H1 (cell line): ENCODE results near the gene FUT4. TPM values are rescaled to one million over a fixed set of nuclear protein-coding genes. Genes with fewer than 3 reads are reported as not detected.

Experiments
- CTCF ChIA-PET: fragments of 300-600 bp; sonication (Branson Sonifier 250); formaldehyde crosslinking; loops from one replicate; lab custom pipeline; 2021; ENCODE audit not compliant: partially characterized antibody; lab: Charles Lee
- POLR2A ChIA-PET: fragments of 300-600 bp; sonication (Branson Sonifier 250); formaldehyde crosslinking; loops from one replicate; lab custom pipeline; 2021; ENCODE audit warnings: inconsistent platforms; ENCODE audit not compliant: partially characterized antibody; lab: Charles Lee
- DNase-seq, 2 experiments: peaks; one replicate each; pipeline versions ENCODE4 v3.0.0 to v3.0.0-alpha.2; 2010 to 2022; ENCODE audit warnings: low spot score in 2 of 2, low read depth in 1 of 2, mixed read lengths in 1 of 2
- FAIRE-seq: peaks from 2 replicates; lab custom pipeline; 2011; peaks lifted over from hg19 to GRCh38; lab: Jason Lieb, UNC
- H2AFZ ChIP-seq: 2 replicates; pipeline ENCODE4 v1.8.1; 2012; ENCODE audit warnings: low read length, inconsistent platforms
- H2AK5ac ChIP-seq: 2 replicates; pipeline ENCODE4 v1.6.1; 2013; ENCODE audit warnings: low read depth, low read length
- H2BK120ac ChIP-seq: replicated peaks from 2 replicates; pipeline ENCODE3; 2013; ENCODE audit warnings: low read depth, low read length, inconsistent platforms
- H2BK12ac ChIP-seq: 2 replicates; pipeline ENCODE4 v1.6.1; 2013; ENCODE audit warnings: low read depth, low read length
- H2BK15ac ChIP-seq: 2 replicates; pipeline ENCODE4 v1.6.1; 2013; ENCODE audit warnings: low read length
- H2BK20ac ChIP-seq: 2 replicates; pipeline ENCODE4 v1.6.1; 2013; ENCODE audit warnings: low read length
- H2BK5ac ChIP-seq: 2 replicates; pipeline ENCODE4 v1.6.1; 2013; ENCODE audit warnings: low read depth, low read length
- H3K14ac ChIP-seq: 2 replicates; pipeline ENCODE4 v1.6.1; 2013; ENCODE audit warnings: inconsistent platforms; ENCODE audit not compliant: insufficient read length
- H3K18ac ChIP-seq: 2 replicates; pipeline ENCODE4 v1.6.1; 2013; ENCODE audit warnings: low read length; ENCODE audit errors: extremely low read depth
- H3K23ac ChIP-seq: 2 replicates; pipeline ENCODE4 v1.6.1; 2013; ENCODE audit warnings: inconsistent platforms; ENCODE audit not compliant: insufficient read length
- H3K23me2 ChIP-seq: 2 replicates; pipeline ENCODE4 v1.6.1; 2013; ENCODE audit warnings: low read depth, low read length
- H3K27ac ChIP-seq: 2 replicates; pipeline ENCODE4 v1.6.1; 2011; ENCODE audit warnings: low read depth, low read length, inconsistent platforms
- H3K27me3 ChIP-seq, 4 experiments: replicated peaks in 1 of 4; 1 replicate in 1 of 4; 2 replicates in 3 of 4; pipeline versions ENCODE4 v1.6.1 to v1.8.1; 2011 to 2013; ENCODE audit warnings: low read length in 3 of 4, mild to moderate bottlenecking in 3 of 4, inconsistent platforms in 2 of 4, mixed read lengths in 2 of 4, moderate library complexity in 1 of 4; ENCODE audit not compliant: control insufficient read depth in 3 of 4, insufficient read depth in 3 of 4; ENCODE audit errors: extremely low read depth in 1 of 4
- H3K36me3 ChIP-seq, 4 experiments: 2 replicates each; pipeline versions ENCODE4 v1.6.1 to v1.8.1; 2011 to 2013; ENCODE audit warnings: mild to moderate bottlenecking in 4 of 4, low read length in 3 of 4, moderate library complexity in 2 of 4, control low read depth in 1 of 4, inconsistent platforms in 1 of 4; ENCODE audit not compliant: insufficient read depth in 4 of 4, control insufficient read depth in 2 of 4
- H3K4ac ChIP-seq: replicated peaks from 2 replicates; pipeline ENCODE3; 2013; ENCODE audit warnings: low read length, low read depth, mixed read lengths, inconsistent platforms; ENCODE audit not compliant: insufficient read length
- H3K4me1 ChIP-seq, 4 experiments: replicated peaks in 1 of 4; 1 replicate in 1 of 4; 2 replicates in 3 of 4; pipeline versions ENCODE4 v1.6.1 to v1.8.1; 2011 to 2013; ENCODE audit warnings: low read length in 3 of 4, inconsistent platforms in 2 of 4, mixed read lengths in 1 of 4; ENCODE audit not compliant: insufficient read depth in 4 of 4, control insufficient read depth in 3 of 4
- H3K4me2 ChIP-seq, 2 experiments: 2 replicates each; pipeline versions ENCODE4 v1.6.1 to v1.8.1; 2011 to 2013; ENCODE audit warnings: low read depth in 2 of 2, low read length in 2 of 2, control low read depth in 1 of 2, inconsistent platforms in 1 of 2, mild to moderate bottlenecking in 1 of 2; ENCODE audit not compliant: insufficient read depth in 1 of 2
- H3K4me3 ChIP-seq, 4 experiments: fragments of 200-600, 300-600 bp in 1 of 4; sonication (generic), shearing (Covaris generic), sonication (Bioruptor Twin) in 1 of 4; 2 replicates each; pipeline versions ENCODE4 v1.5.1 to v1.8.1; 2011 to 2016; ENCODE audit warnings: low read length in 4 of 4, low read depth in 3 of 4, control low read depth in 2 of 4, inconsistent platforms in 2 of 4, mild to moderate bottlenecking in 2 of 4, mixed read lengths in 1 of 4, moderate library complexity in 1 of 4; ENCODE audit not compliant: insufficient read depth in 2 of 4; ENCODE audit errors: extremely low read depth in 1 of 4
- H3K56ac ChIP-seq: replicated peaks from 2 replicates; pipeline ENCODE3; 2013; ENCODE audit warnings: low read depth, mild to moderate bottlenecking, mixed read lengths, low read length, inconsistent platforms; ENCODE audit not compliant: insufficient read length
- H3K79me1 ChIP-seq: 2 replicates; pipeline ENCODE4 v1.6.1; 2013; ENCODE audit warnings: low read depth, low read length, control low read depth
- H3K79me2 ChIP-seq, 2 experiments: 2 replicates each; pipeline versions ENCODE4 v1.6.1 to v1.8.1; 2012 to 2013; ENCODE audit warnings: low read length in 2 of 2, mild to moderate bottlenecking in 2 of 2, inconsistent platforms in 1 of 2; ENCODE audit not compliant: insufficient read depth in 2 of 2, control insufficient read depth in 1 of 2
- H3K9ac ChIP-seq, 4 experiments: replicated peaks in 1 of 4; 1 replicate in 1 of 4; 2 replicates in 3 of 4; pipeline versions ENCODE4 v1.6.1 to v1.8.1; 2011 to 2013; ENCODE audit warnings: low read depth in 3 of 4, low read length in 3 of 4, control low read depth in 2 of 4, mild to moderate bottlenecking in 2 of 4, moderate library complexity in 2 of 4, inconsistent platforms in 1 of 4; ENCODE audit errors: extremely low read depth in 1 of 4
- H3K9me3 ChIP-seq, 2 experiments: 2 replicates each; pipeline versions ENCODE4 v1.6.1 to v1.8.1; 2012 to 2013; ENCODE audit warnings: mild to moderate bottlenecking in 2 of 2, moderate library complexity in 2 of 2, control low read depth in 1 of 2, inconsistent platforms in 1 of 2, low read depth in 1 of 2, low read length in 1 of 2, mixed read lengths in 1 of 2; ENCODE audit not compliant: insufficient read depth in 2 of 2
- H4K20me1 ChIP-seq, 2 experiments: replicated peaks in 1 of 2; 2 replicates each; pipeline versions ENCODE3 to v1.8.1; 2011 to 2013; ENCODE audit warnings: inconsistent platforms in 2 of 2, low read length in 2 of 2, mild to moderate bottlenecking in 1 of 2; ENCODE audit not compliant: insufficient read depth in 2 of 2, control insufficient read depth in 1 of 2
- H4K5ac ChIP-seq: 2 replicates; pipeline ENCODE4 v1.6.1; 2013; ENCODE audit warnings: low read length, low read depth, mixed read lengths, inconsistent platforms; ENCODE audit not compliant: insufficient read length
- H4K8ac ChIP-seq: 2 replicates; pipeline ENCODE4 v1.8.0; 2013; ENCODE audit warnings: mild to moderate bottlenecking, moderate library complexity, low read length, inconsistent platforms; ENCODE audit not compliant: insufficient read depth; ENCODE audit errors: extremely low read depth
- H4K91ac ChIP-seq: replicated peaks from 2 replicates; pipeline ENCODE3; 2013; ENCODE audit warnings: low read length, mixed read lengths, inconsistent platforms; ENCODE audit not compliant: insufficient read length
- BACH1 ChIP-seq: IDR thresholded peaks from 2 replicates; pipeline ENCODE4 v1.6.1; 2012; ENCODE audit warnings: low read length, improper control_type of control experiment
- EZH2 ChIP-seq: fragments of 200-600 bp; sonication (generic); IDR thresholded peaks from 2 replicates; pipeline ENCODE4 v1.7.1; 2012; ENCODE audit warnings: low read depth, mild to moderate bottlenecking, moderate library complexity, low read length, inconsistent platforms; ENCODE audit not compliant: severe bottlenecking
- NRF1 ChIP-seq: IDR thresholded peaks from 2 replicates; pipeline ENCODE4 v1.6.1; 2011; ENCODE audit warnings: mild to moderate bottlenecking, low read depth, low read length, improper control_type of control experiment
- polyA plus RNA-seq, 7 experiments: library from polyadenylated mRNA; depleted of rRNA in 3 of 7; stranded (reverse) in 5 of 7; unstranded in 2 of 7; fragments of >200 nt in 5 of 7; fragments of 200-250 nt in 2 of 7; gene quantifications; 1 replicate in 5 of 7; 2 replicates in 1 of 7; 4 replicates in 1 of 7; pipeline versions ENCODE4 v1.2.1 to v1.2.3, GENCODE V29; 2011 to 2013; ENCODE audit warnings: missing spikeins in 2 of 7, mixed read lengths in 2 of 7
- total RNA-seq: library from RNA; stranded (reverse); fragmentation: NEBNext Ultra II Directional; extraction: Animal tissue kit (Norgen Biotek cat#: 25700); gene quantifications from 2 replicates; pipeline ENCODE4 v1.2.1, GENCODE V29; 2021

The FUT4 gene
- total and polyA plus RNA-seq, 2 of the 8 experiments (the other 6 are each of a cell fraction or from before 2014, with no cell fraction given): 2.6 to 8.0 TPM

DNA sequence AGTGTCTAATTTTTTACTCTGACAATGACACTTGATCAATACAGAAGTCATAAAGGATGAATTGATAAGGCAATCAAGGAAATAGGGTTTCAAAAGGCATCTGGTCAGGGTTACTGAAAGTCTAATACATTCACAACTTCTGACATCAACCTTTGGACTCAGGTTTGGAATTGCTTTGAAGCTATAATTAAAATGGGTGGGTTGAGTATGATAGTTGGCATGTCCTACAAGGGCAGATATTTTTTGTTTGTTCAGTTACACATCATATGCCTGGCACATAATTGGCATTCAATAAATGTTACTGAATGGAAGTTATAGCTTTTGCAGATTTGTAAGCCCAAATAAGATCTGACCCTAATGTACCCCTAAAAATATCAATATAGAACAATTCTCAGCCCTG, 7.3 kb upstream of the FUT4 start:
- no peak overlapping the region for H4K8ac ChIP-seq
- no peak overlapping the region for H3K4ac ChIP-seq
- no peak overlapping the region for H2BK12ac ChIP-seq
- no peak overlapping the region for H3K23ac ChIP-seq
- no peak overlapping the region for H3K27ac ChIP-seq
- H3K18ac ChIP-seq: no peak overlapping the region
- no peaks in the 10 kb centered on the region for H4K20me1 ChIP-seq
- DNase-seq (no peak), FAIRE-seq (no peak)
- H3K9ac ChIP-seq: no peak overlapping the region
- TF ChIP-seq BACH1: no peak
- TF ChIP-seq NRF1: no peak
- TF ChIP-seq EZH2: no peak
- no peak overlapping the region for H3K56ac ChIP-seq
- no peaks in the 10 kb centered on the region for H3K79me2 ChIP-seq
- ChIA-PET POLR2A (no interaction called here), CTCF (interaction anchor here (1.1 to 1.4 kb wide), 2 partner anchors 14 to 15 kb away, joined by 3 to 5 read pairs; no protein-coding TSS in a partner anchor)
- no peaks in the 10 kb centered on the region for H3K23me2 ChIP-seq
- no peak overlapping the region for H2AFZ ChIP-seq
- H2BK20ac ChIP-seq: no peak overlapping the region
- H3K4me3 ChIP-seq: no peak overlapping the region
- no peak overlapping the region for H2AK5ac ChIP-seq
- H3K9me3 ChIP-seq: no peaks in the 10 kb centered on the region
- no peaks in the 10 kb centered on the region; a peak in 1 of 7 replicates for H3K27me3 ChIP-seq
- H4K5ac ChIP-seq: no peak overlapping the region
- no peak overlapping the region for H2BK120ac ChIP-seq
- H2BK5ac ChIP-seq: no peak overlapping the region
- H3K14ac ChIP-seq: no peak overlapping the region
- no peaks in the 10 kb centered on the region for H3K4me1 ChIP-seq
- no peak overlapping the region for H3K4me2 ChIP-seq
- no peak overlapping the region for H2BK15ac ChIP-seq
- no peak overlapping the region for H4K91ac ChIP-seq
- H3K36me3 ChIP-seq: no peaks in the 10 kb centered on the region
- no peaks in the 10 kb centered on the region for H3K79me1 ChIP-seq
